ENCODE results near the gene TRIP12.
"Not testable (repeated sequence)": the region's sequence is repeated elsewhere in the genome, so short reads cannot be mapped to it uniquely, and the experiment has no call there.

Gene TRIP12

GRCh38 chr2:229852565-229852964, 69.2 kb downstream of the TRIP12 start:
- Histone ChIP-seq H3K27ac (ENCODE audit: low read depth, low read length) (no peak overlapping the region), H3K4me2 (ENCODE audit: low read depth, low read length, poor library complexity, severe bottlenecking) (no peak overlapping the region), H4K20me1 (ENCODE audit: low read depth, low read length) (peaks cover 11% of the 10 kb centered on the region), H3K27me3 (ENCODE audit: low read length) (no peaks in the 10 kb centered on the region), H3K36me3 (ENCODE audit: low read length) (peaks cover 25% of the 10 kb centered on the region; the same call in 1 of the 2 replicates), H2AFZ (ENCODE audit: low read depth, low read length, severe bottlenecking) (no peak overlapping the region), H3K9me2 (replicated peaks; ENCODE audit: insufficient read depth, low read length) (no peaks in the 10 kb centered on the region), H3K79me2 (ENCODE audit: insufficient read depth, low read length) (peaks cover 38% of the 10 kb centered on the region), H3K9ac (ENCODE audit: low read length) (no peak overlapping the region), H3F3A (ENCODE audit: insufficient read depth) (no peaks in the 10 kb centered on the region), H3K9me3 (ENCODE audit: insufficient read depth, low read length) (no peaks in the 10 kb centered on the region), H3K4me3 (ENCODE audit: insufficient read depth, low read length, poor library complexity, severe bottlenecking) (no peak overlapping the region)
- TF ChIP-seq EZH2phosphoT487 (conservative IDR thresholded peaks at IDR 0.05; ENCODE audit: low read length) = no peak
- no peak for TF ChIP-seq CTCF (IDR thresholded peaks at IDR 0.05; ENCODE audit: insufficient read depth, low read length, poor library complexity, severe bottlenecking)

DNA sequence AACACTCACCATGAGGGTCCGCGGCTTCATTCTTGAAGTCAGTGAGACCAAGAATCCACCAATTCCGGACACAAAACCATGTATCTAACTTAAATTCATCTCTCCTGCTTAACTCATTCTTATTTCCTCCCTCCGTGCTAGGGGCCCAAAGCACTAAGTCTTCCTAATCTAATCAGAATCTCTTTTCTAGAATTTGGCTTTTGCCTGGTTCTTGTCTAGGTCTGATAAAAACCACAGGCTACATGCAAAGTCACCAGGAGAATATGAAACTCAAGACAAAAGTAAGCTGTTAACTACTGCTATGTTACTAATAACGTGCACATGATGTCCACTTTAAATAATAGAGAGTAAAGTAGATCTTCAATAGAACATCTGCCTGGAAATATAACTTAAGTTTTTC, 69.9 kb downstream of the TRIP12 start:
- Histone ChIP-seq H3K36me3 (ENCODE audit: low read length) (peaks cover 20% of the 10 kb centered on the region; the same call in 1 of the 2 replicates), H3K79me2 (ENCODE audit: insufficient read depth, low read length) (peaks cover 45% of the 10 kb centered on the region), H3K9ac (ENCODE audit: low read length) (no peak overlapping the region), H3K27ac (ENCODE audit: low read depth, low read length) (no peak overlapping the region), H4K20me1 (ENCODE audit: low read depth, low read length) (peaks cover 9% of the 10 kb centered on the region), H3K4me3 (ENCODE audit: insufficient read depth, low read length, poor library complexity, severe bottlenecking) (no peak overlapping the region), H3K4me2 (ENCODE audit: low read depth, low read length, poor library complexity, severe bottlenecking) (no peak overlapping the region), H3K27me3 (ENCODE audit: low read length) (no peaks in the 10 kb centered on the region), H3K9me2 (replicated peaks; ENCODE audit: insufficient read depth, low read length) (no peaks in the 10 kb centered on the region), H3F3A (ENCODE audit: insufficient read depth) (no peaks in the 10 kb centered on the region), H2AFZ (ENCODE audit: low read depth, low read length, severe bottlenecking) (no peak overlapping the region), H3K9me3 (ENCODE audit: insufficient read depth, low read length) (no peaks in the 10 kb centered on the region)
- TF ChIP-seq CTCF (IDR thresholded peaks at IDR 0.05; ENCODE audit: insufficient read depth, low read length, poor library complexity, severe bottlenecking) = no peak
- no peak for TF ChIP-seq EZH2phosphoT487 (conservative IDR thresholded peaks at IDR 0.05; ENCODE audit: low read length)

GRCh38 chr2:229850355-229851275, 71.2 kb downstream of the TRIP12 start:
- not testable (repeated sequence) for H3K27ac ChIP-seq (ENCODE audit: low read depth, low read length); H3K9me2 ChIP-seq (replicated peaks; ENCODE audit: insufficient read depth, low read length)

DNA sequence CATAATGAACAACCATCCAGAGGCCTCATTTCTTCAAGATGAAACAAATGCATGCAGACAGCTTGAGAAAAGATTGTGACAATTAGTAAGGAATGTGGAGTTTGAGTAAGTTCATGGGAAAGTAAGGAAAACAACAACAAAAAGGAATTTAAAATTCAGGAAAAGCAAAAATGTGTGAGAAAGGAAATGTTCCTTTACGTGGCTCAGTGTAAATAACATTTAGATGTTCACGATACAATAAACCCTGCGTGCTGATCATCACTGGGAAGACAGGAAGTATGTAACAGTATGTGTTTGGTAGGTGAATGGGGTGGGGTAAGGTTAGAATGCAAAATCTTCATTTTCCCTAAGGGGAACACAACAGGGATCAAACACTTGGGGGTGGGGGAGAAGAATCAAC, 72.7 kb downstream of the TRIP12 start:
- Histone ChIP-seq H3K9ac (ENCODE audit: low read length) (no peak overlapping the region), H3K36me3 (ENCODE audit: low read length) (peaks cover 9% of the 10 kb centered on the region; the same call in 1 of the 2 replicates), H3K9me3 (ENCODE audit: insufficient read depth, low read length) (no peaks in the 10 kb centered on the region), H3K27ac (ENCODE audit: low read depth, low read length) (no peak overlapping the region), H3K4me2 (ENCODE audit: low read depth, low read length, poor library complexity, severe bottlenecking) (no peak overlapping the region), H3K9me2 (replicated peaks; ENCODE audit: insufficient read depth, low read length) (no peaks in the 10 kb centered on the region), H3K4me3 (ENCODE audit: insufficient read depth, low read length, poor library complexity, severe bottlenecking) (no peak overlapping the region), H3F3A (ENCODE audit: insufficient read depth) (no peaks in the 10 kb centered on the region), H3K27me3 (ENCODE audit: low read length) (no peaks in the 10 kb centered on the region), H4K20me1 (ENCODE audit: low read depth, low read length) (peaks cover 5% of the 10 kb centered on the region; the same call in 1 of the 2 replicates), H3K79me2 (ENCODE audit: insufficient read depth, low read length) (peaks cover 40% of the 10 kb centered on the region; the same call in 1 of the 2 replicates), H2AFZ (ENCODE audit: low read depth, low read length, severe bottlenecking) (no peak overlapping the region)
- TF ChIP-seq CTCF (IDR thresholded peaks at IDR 0.05; ENCODE audit: insufficient read depth, low read length, poor library complexity, severe bottlenecking) (no peak), EZH2phosphoT487 (conservative IDR thresholded peaks at IDR 0.05; ENCODE audit: low read length) (no peak)

More at GRCh38 chr2:229850355-229851275, 71.2 kb downstream of the TRIP12 start:
- Histone ChIP-seq H3K79me2 (ENCODE audit: insufficient read depth, low read length) (peaks cover 43% of the 10 kb centered on the region), H3K36me3 (ENCODE audit: low read length) (peaks cover 16% of the 10 kb centered on the region; the same call in 1 of the 2 replicates)
- not testable (repeated sequence) for H3F3A ChIP-seq (ENCODE audit: insufficient read depth); H3K4me3 ChIP-seq (ENCODE audit: insufficient read depth, low read length, poor library complexity, severe bottlenecking); H3K27me3 ChIP-seq (ENCODE audit: low read length); H4K20me1 ChIP-seq (ENCODE audit: low read depth, low read length); H3K9ac ChIP-seq (ENCODE audit: low read length); H3K9me3 ChIP-seq (ENCODE audit: insufficient read depth, low read length); H2AFZ ChIP-seq (ENCODE audit: low read depth, low read length, severe bottlenecking); H3K4me2 ChIP-seq (ENCODE audit: low read depth, low read length, poor library complexity, severe bottlenecking)
